Upper lobe of right lung (tissue), 1 donor: ENCODE measurements around the gene BICD1. TPM values are rescaled to one million over a fixed set of nuclear protein-coding genes. Genes with fewer than 3 reads are reported as not detected.

Source experiments
- ATAC-seq: fragments of 200-7000 bp; cut with Tn5 transposase; one replicate; pipeline ENCODE4 v1.9.1; 2020; ENCODE audit warnings: mild to moderate bottlenecking, moderate library complexity
- DNase-seq: peaks from one replicate; pipeline ENCODE4 v3.0.0-alpha.2; 2020
- H3K27ac ChIP-seq: fragments of 200-600 bp; one replicate; pipeline ENCODE4 v1.8.0; 2022
- H3K27me3 ChIP-seq: fragments of 200-600 bp; one replicate; pipeline ENCODE4 v1.8.0; 2022; ENCODE audit warnings: mild to moderate bottlenecking
- H3K36me3 ChIP-seq: fragments of 200-600 bp; one replicate; pipeline ENCODE4 v1.8.0; 2022
- H3K4me1 ChIP-seq: fragments of 200-600 bp; one replicate; pipeline ENCODE4 v1.8.0; 2022
- H3K4me3 ChIP-seq: fragments of 200-600 bp; one replicate; pipeline ENCODE4 v1.8.0; 2022; ENCODE audit warnings: mild to moderate bottlenecking
- H3K9me3 ChIP-seq: fragments of 200-600 bp; one replicate; pipeline ENCODE4 v1.8.0; 2022
- CTCF ChIP-seq: fragments of 200-600 bp; IDR thresholded peaks from one replicate; pipeline ENCODE4 v1.8.0; 2022; ENCODE audit warnings: antibody characterized with exemption
- intact Hi-C: fragments of 100-400 bp; cut with DNase I; formaldehyde crosslinking; loops from one replicate; pipeline ENCODE4 v1.11.0; 2022
- total RNA-seq: library from RNA; stranded (reverse); fragmentation: NEBNext Ultra II Directional; extraction: Animal tissue kit (Norgen Biotek cat#: 25700); gene quantifications from one replicate; pipeline ENCODE4 v1.2.1, GENCODE V29; 2021
- donor health status: DM: no; HTN: yes; CAD: no; lungs with severe emphysema.

BICD1 gene
- total RNA-seq, 1 donor from 2014 or later: 18.0 TPM

- Histone ChIP-seq H3K36me3 (no peaks in the 10 kb centered on the region), H3K4me1 (no peaks in the 10 kb centered on the region), H3K27me3 (no peaks in the 10 kb centered on the region), H3K9me3 (no peaks in the 10 kb centered on the region), H3K4me3 (no peak overlapping the region), H3K27ac (no peak overlapping the region)
- intact Hi-C loops: no loop called here
- ATAC-seq (no peak), DNase-seq (no peak)
- no peak for TF ChIP-seq CTCF
These were observed 56.9 kb downstream of the BICD1 start for GRCh38 chr12:32163596-32163995.

- Histone ChIP-seq H3K4me1 (no peaks in the 10 kb centered on the region), H3K27ac (no peak overlapping the region), H3K36me3 (no peaks in the 10 kb centered on the region), H3K4me3 (no peak overlapping the region), H3K27me3 (no peaks in the 10 kb centered on the region), H3K9me3 (no peaks in the 10 kb centered on the region)
- DNase-seq (no peak), ATAC-seq (no peak)
- no peak for TF ChIP-seq CTCF
- intact Hi-C loops: no loop called here
These were observed 59.9 kb downstream of the BICD1 start for GRCh38 chr12:32166510-32166909.

GRCh38 chr12:32170437-32170998 lies 63.9 kb downstream of the BICD1 start:
- Histone ChIP-seq H3K4me1 (no peaks in the 10 kb centered on the region), H3K9me3 (no peaks in the 10 kb centered on the region), H3K36me3 (no peaks in the 10 kb centered on the region), H3K27ac (no peak overlapping the region), H3K4me3 (no peak overlapping the region), H3K27me3 (no peaks in the 10 kb centered on the region)
- no peak for DNase-seq
- intact Hi-C loops: no loop called here
- no peak for TF ChIP-seq CTCF
- ATAC-seq: no peak

GRCh38 chr12:32171211-32171610 lies 64.6 kb downstream of the BICD1 start:
- TF ChIP-seq CTCF: no peak
- no peaks in the 10 kb centered on the region for H3K27me3 ChIP-seq
- H3K4me3 ChIP-seq: no peak overlapping the region
- H3K9me3 ChIP-seq: no peaks in the 10 kb centered on the region
- H3K27ac ChIP-seq: no peak overlapping the region
- H3K36me3 ChIP-seq: no peaks in the 10 kb centered on the region
- no peaks in the 10 kb centered on the region for H3K4me1 ChIP-seq
- ATAC-seq: no peak
- DNase-seq: no peak
- intact Hi-C loops: no loop called here

GRCh38 chr12:32176606-32177005 lies 70.0 kb downstream of the BICD1 start:
- DNase-seq (no peak), ATAC-seq (no peak)
- intact Hi-C loops: no loop called here
- H3K9me3 ChIP-seq: no peaks in the 10 kb centered on the region
- H3K4me1 ChIP-seq: no peaks in the 10 kb centered on the region
- no peak overlapping the region for H3K27ac ChIP-seq
- TF ChIP-seq CTCF: no peak
- no peaks in the 10 kb centered on the region for H3K27me3 ChIP-seq
- no peak overlapping the region for H3K4me3 ChIP-seq
- no peaks in the 10 kb centered on the region for H3K36me3 ChIP-seq

- no peaks in the 10 kb centered on the region for H3K27me3 ChIP-seq
- H3K4me3 ChIP-seq: no peak overlapping the region
- intact Hi-C loops: no loop called here
- no peaks in the 10 kb centered on the region for H3K4me1 ChIP-seq
- no peak overlapping the region for H3K27ac ChIP-seq
- ATAC-seq (no peak), DNase-seq (no peak)
- H3K9me3 ChIP-seq: no peaks in the 10 kb centered on the region
- TF ChIP-seq CTCF: no peak
- no peaks in the 10 kb centered on the region for H3K36me3 ChIP-seq
These were observed 71.8 kb downstream of the BICD1 start for GRCh38 chr12:32178341-32179010.
